Measurements from ENCODE around the gene ITIH4. TPM values are rescaled to one million over a fixed set of nuclear protein-coding genes. Genes with fewer than 3 reads are reported as not detected.

Gene ITIH4
- total RNA-seq, 1 donor from 2014 or later, result 15.2 TPM

DNA sequence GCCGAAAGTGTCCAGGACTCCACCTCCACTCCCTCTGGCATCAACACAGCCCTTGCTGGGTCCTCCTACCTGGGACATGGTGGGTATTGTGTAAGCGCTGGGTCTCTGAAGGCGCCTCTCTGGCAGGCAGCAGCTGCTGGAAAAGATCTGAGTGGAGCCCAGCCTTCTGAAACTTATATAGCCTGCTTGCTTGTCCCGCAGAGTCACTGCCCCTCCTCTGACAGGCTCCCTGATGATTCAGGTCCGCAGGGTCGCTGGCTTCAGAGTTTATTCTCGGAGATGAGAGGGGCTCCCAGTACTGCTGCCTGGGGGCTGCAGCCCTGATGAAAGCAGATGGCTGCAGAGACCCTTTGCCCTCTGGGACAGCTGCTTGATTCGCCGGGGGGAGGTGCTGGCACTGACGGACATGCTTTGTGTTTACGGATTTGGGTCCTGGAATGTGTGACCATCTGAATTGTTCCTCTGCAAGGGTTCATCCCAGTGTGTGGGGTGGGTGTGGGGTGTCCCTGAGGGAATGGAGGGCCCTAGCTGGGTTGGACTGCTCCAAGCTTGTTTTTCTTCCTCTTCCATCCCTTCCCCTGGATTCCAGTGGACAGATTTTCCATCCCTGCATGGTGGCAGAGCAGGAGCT lies 4.5 kb upstream of the ITIH4 start, which contains the start of gene MUSTN1:
Gene MUSTN1, minus strand, starts transcription at position 149 of the 631 bp plus-strand sequence. Its CDS starts 71 bp downstream, at position 78.
- intact Hi-C loops (cut with micrococcal nuclease), result no loop called here

DNA sequence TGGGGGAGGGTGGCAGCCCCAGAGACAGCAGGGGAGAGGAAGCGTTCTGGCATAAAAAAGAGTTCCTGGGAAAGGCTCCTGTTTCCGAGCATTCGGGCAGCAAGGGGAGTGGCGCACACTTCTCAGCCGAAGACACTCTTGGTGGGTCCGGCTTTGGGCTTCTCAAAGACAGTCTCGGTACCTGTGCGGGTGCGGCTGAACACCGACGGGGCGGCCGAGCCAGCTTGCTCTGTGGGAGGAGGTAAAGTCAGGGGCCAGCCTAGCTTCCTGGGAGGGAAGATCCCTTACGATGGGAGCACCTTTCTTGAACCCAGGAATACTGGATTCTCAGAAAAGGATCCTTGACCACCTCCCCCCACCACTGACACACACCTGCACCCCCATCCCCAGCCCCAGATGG lies 2.7 kb upstream of the ITIH4 start:
- intact Hi-C loops (cut with micrococcal nuclease), result no loop called here

DNA sequence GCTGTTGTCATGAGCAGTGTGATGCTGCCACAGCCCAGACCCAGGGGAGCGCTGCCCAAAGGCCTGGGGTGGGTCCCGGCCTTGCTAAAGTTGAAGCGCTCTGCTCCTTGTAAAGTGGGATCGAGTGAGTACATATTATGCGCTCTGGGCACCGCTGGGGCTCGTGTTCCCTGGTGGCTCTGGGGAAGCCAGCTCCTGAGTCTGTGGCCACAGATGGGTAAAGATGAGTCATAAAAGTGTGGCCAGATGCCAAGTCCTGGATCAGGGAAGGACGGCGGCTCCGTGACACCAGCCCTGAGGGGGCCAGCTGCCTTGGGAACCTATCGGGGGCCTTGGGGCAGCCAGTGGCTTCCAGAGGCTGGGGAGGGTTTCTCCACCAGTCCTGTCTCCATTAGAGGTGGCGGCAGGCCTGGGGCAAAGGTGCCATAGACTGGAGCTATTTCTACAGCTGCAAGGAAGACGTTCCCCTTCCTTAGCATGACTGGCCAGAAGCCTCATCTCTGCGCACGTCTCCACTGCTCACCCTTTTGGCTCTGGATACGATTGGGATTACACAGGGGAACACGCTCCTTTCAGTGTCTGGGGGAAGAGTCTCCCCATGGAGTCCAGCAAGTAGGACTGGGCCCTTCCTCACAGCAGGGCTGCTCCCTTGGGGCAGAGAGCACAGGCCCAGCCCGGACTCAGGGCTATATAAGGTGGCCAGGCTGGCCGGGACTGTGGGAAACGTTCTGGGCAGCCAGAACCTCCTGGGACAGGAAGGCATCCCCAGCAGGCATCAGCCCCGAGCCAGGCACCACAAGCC lies 1.2 kb upstream of the ITIH4 start:
- intact Hi-C loops (cut with micrococcal nuclease), result no loop called here

DNA sequence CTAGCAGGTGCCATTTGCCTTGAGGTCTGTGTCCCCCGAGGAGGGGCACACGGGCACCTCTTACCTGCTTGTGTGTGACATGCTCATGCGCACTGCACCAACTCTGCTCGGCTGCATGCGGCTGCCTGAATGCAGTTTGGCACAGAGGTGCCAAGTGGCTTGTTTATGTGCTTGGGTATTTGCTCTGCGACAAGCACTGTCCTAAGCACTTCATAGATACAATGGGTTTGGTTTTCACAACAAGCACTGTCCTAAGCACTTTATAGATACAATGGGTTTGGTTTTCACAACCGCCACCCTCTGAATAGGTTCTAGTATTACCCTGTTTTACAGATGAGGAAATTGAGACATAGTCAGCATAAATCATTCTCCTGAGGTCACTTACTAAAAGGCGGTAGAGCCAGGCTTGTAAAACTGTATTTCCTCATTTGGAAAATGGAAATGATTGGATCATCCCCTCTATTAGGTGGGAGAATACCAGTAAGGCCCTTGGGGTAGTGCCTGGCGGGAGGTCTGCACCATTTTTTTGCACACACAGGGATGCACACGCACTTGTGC lies 487 bp downstream of the ITIH4 start:
- intact Hi-C loops (cut with micrococcal nuclease), result no loop called here

DNA sequence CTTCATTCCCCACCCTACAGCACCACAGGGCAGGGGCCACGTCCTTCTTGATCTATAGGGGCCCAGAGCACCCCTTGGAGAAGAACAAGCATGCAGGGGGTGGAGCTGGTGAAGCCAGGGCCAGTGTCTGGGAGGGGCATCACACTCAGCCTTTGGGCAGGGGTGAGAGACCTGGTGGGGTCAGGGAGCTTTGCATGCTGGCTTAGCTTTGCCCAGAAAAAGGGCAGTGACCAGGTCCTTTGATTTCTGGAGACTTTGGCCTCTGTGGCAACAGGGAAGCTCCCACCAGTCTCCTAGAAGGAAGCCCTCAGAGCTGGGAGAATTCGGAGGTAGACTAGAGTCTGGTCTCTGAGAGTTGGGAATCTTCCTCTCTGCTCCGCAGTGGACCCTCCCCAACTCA lies 990 bp downstream of the ITIH4 start:
- intact Hi-C loops (cut with micrococcal nuclease), result no loop called here

DNA sequence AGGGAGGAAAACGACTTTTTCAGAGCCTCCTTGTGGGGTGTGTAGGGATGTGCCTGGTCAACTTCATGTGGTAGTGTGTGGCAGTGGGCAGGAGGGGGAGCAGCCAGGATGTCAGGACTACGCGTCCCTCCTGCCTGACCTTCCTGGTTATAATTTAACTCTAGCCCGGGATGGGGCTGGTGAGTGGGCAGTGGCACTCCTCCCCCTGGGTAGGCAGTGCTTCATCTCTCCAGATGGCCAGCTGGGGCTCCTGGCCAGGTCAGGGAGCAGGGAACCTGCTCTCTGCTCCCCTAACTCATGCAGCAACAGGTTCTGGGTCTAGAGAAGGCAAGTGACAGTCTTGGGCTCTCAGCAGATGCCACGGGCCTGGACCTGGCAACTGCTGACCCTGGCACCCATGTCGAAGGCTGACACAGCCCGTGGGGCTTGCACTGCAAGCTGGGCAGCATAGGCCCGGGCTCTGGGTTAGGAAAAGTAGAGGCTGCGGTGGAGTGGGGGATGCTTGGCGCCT lies 2.6 kb downstream of the ITIH4 start:
- intact Hi-C loops (cut with micrococcal nuclease), result no loop called here

DNA sequence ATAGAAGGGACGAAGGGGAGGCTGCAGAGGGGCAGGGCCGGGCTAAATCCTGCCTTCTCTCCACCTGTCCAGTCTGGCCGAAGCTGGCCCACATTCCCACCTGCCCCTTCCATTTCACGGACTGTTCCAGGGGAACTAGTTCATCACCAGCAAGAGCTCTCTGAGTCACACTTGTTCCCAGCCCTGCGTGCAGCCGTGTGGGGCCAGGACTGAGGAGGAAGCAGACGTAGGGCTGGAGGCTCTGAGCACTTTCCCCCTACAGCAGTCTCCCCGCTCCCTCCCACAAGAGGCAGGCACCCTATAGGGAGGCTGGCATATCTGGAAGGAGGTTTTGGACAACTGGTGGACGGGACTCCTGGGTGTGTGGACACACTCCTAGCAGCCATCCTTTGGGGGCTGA lies 3.0 kb downstream of the ITIH4 start:
- intact Hi-C loops (cut with micrococcal nuclease), result no loop called here

DNA sequence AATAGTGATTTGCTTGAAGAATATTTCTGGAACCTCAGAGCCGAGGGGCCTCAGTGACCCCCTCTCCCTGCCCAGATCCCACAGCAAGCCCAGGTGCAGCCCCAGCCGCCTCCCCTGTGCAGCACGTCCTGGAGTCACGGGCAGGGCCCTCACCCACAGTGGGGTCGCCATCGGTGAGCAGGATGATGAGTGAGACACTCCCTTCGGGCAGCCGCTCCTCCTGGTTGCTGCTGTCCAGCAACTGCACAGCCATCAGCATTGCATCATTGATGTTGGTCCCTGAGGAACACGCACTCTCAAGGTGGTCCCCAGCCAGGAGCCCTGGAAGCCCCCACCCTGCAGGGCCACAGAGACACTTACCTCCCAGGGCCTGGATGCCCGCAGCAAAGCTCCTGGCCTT lies 6.4 kb downstream of the ITIH4 start:
- intact Hi-C loops (cut with micrococcal nuclease), result no loop called here

DNA sequence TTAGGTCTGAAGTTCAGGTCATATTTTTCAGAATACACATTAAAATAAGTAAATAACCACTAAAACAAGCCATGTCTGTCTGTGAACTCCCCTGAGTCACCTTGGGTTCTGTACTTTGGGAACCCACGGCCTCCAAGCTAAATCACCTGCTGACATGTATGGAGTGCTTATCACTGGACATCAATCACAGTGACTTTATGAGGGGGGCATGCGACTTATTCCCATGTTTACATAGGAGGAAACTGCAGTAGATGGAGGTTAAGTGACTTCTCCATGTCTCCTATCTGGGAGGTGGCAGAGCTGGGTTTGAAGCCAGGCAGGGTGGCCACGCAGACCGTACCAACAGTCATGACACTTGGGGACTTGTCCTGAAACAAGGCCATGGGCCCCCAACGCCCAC lies 8.1 kb downstream of the ITIH4 start:
- intact Hi-C loops (cut with micrococcal nuclease), result no loop called here

DNA sequence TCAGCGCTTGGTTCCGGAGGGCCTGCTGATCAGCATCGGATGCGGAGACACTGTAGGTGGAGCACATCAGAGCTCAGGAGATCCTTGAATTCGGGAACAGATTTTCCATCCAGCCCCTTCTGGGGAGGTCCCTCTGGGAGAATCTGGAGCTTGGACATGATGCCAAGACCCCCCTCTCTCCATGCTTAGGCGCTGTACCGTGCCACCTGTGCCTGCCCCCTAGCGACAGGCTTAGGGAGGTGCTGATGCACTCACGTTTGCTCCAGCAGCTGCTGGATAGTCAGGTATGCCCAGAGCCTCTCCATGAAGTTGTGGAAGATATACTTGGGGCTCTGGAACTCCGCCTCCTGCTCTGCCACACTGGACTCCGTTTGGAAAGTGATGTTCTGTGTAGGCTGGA lies 9.7 kb downstream of the ITIH4 start:
- intact Hi-C loops (cut with micrococcal nuclease), result no loop called here

DNA sequence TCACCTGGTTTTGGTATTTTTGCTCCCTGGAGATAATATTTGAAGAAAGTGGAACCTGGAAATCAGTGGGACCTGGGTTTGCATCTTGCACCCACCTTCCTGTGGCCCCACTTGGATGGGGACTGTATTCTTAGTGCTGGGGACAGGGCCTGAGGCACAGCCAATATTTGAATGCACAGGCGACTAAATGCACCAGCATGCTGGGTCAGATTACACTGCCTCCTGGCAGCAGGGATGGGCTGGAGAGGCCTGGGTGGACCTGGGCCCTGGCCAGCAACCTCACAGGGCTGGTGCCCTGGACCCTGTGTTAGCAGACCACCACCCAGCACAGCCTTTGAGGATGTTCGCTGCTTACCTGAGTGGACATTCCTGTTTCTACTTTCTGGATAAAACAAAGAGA lies 10.5 kb downstream of the ITIH4 start:
- intact Hi-C loops (cut with micrococcal nuclease), result no loop called here

DNA sequence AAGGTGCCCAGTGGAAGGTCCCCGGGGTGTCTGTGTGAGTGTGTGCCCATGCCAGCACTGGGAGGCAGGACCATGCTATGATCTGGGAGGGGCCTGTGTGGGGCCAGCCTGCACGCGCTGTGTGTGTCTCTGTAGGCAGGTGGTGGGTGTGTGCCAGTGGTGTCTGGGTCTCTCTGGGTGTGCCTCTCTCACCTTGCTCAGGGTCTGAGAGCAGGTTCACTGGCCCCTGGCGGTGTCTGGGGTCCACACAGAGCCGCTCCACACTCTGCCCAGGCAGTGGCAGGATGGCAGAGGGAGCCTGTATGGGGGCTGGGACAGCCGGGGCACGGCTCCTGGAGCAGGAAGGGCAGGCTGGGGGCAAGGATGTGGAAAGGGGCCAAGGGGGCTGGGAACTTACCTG lies 12.6 kb downstream of the ITIH4 start:
- intact Hi-C loops (cut with micrococcal nuclease), result no loop called here

DNA sequence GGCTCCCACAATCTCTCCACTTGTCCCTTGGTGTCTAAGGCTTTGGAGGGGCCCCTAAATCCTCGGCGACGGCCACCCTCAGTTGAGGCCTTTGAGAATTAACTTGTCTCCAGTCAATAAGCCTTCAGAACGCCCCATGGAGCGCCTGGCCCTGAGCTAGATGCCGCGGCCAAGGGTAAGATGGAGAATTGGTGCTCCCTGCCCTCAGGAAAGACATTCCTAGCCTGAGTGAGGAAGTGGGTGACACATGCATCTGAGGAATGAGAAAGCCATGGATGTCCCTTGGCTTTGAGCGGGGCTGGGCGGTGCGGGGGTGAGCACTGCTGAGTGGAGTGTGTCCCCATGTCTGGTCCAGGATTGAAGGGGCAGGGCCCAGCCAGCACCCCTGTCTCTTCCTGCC lies 13.3 kb downstream of the ITIH4 start:
- intact Hi-C loops (cut with micrococcal nuclease), result no loop called here

DNA sequence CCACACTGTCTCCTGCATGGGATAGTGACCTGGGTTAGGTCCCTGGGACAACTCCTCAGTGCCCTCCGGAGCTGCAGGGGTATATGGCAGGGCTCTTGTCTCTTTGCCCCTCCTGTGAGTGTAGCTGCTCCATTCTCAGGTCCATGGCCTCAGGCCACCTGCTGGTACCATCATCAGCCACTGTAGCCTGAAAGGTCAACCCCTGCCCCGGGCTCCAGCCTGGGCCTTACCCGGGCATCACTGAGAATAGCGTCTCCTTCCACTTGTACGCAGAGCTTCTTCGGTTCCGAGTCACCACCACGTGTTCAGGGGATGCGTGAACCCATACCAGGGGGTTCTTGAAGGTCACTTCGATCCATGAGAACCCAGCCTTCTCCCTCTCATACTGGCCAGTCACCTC lies 13.8 kb downstream of the ITIH4 start:
- intact Hi-C loops (cut with micrococcal nuclease), result no loop called here

DNA sequence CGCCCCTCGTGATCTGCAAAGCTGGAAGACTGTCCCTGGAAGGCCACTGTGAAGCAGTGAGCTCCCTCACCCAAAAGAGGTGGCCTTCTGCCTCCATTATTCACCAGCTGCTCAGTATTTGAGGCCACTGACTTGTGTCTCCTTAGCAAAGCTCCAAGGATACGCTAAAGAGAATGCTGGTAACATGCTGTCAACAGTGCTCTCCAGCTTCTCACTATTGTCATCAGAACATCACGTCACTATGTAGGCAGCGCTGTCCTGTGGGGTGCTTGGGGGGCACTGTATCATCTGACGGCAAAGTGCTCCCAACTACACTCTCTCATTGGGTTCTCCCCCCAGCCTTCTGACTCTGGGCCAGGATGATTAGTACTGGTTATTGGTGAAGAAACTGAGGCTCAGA lies 14.3 kb downstream of the ITIH4 start:
- intact Hi-C loops (cut with micrococcal nuclease), result no loop called here

DNA sequence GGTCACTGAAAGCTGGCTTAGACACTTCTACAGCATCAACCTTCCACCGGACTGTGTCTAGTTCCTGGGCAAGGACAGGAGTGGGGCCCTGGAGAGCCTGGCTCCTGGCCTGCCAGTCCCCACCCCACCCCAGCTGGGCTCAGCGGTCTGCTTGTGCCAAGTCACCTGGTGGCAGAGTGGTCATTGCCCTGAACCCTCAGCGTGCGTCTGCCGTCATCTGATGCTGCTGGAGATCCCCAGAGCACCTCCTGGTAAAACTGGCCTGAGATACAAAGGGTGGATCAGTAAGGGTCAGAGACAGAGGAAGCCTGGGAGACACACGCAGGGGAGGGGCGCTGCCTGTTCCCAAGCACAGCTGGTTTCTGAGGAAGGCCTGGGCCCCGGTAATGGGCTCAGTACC lies 16.7 kb downstream of the ITIH4 start:
- intact Hi-C loops (cut with micrococcal nuclease), result no loop called here

DNA sequence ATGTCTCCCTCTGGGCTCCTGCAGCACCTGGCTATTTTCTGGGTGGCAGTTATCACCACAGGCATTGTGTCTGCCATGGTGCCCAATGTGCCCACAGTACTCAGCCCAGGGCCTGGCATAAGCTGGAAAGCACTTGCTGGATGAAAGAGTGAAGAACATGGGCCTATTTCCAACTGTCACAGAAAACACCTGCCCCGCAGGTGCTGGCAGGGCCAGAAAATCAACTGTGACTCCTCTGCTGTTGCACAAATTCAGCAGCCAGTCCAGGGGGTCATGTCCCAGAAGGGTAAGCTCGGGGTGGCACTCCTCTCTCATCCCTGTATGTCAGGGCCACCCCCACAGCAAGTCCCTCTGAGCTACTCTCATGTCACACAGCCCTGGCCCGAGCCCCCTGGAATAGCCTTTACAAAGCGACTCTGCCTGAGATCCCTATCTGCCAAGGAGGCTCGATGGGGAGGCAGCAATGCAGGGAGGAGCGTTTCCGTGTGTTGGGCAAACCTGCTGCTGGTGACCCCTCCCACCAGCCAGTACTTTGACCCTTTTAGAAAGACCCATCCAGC lies 18.9 kb downstream of the ITIH4 start:
- intact Hi-C loops (cut with micrococcal nuclease), result no loop called here

DNA sequence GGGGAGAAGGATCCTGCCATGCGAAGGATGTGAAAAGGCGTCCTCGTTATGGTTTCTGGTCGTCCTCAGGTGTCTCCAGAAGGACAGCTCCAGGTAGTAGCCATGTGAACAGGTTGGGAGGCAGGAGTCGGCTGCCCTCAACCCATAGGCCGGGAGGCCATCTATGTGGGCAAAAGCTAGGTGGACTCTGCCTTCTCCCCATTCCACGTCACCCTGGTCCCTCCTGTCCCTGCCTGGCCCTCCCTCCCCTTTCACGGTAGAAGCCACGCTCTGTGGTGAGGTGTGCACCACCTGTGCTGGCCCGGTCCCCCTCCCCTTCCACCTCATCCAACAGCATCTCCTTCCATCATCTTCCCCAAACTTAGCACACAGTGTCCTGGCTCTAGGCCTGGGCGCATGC lies 19.5 kb downstream of the ITIH4 start:
- intact Hi-C loops (cut with micrococcal nuclease), result no loop called here

DNA sequence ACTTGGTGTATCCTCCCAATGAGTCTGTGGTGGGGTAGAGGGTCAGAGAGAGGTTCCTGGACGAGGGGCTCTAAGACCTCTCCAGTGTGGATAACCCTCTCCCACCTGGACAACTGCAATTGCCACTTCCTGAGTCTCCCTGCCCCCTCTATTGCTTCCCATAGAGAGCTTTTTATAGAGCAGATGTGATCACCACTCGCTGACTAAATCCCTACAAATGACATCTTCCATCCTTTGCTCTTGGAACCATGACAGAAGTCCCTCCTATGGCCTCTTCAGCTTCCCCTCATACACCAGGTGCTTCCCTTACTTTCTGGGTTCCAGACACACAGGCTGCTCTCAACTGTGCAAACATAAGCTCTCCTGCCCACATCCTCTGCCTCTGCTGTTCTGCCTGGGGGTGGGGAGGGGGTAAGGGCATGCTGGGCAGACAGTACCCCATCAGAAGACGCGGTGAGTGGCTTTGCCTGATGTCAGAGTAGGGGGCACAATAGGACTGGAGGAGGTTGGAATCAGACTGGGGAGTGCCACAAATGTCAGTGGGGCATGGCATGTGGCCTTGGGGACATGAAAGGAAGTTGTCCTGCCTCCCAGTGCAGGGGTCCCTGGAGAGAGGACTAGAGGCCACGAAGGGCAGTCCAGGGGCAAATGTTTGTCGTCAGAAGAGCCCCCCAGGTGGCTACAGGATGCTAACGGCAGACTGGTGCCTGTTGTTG lies 20.7 kb downstream of the ITIH4 start:
- intact Hi-C loops (cut with micrococcal nuclease), result no loop called here

DNA sequence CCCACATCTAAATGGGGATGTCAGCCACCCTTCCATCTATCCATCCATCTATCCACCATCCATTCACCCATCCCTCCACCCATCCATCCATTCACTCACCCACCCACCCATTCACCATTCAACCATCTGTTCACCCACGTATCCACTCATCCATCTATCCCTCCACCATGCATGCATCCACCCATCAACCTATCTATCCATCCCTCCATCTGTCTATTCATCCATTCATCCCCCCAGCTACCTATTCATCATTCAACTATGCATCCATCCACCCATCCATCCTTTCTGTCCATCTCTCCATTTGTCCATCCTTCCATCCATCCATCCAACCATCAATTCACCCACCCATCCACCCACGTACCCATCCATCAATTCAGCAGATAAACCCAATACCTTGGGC lies 21.3 kb downstream of the ITIH4 start:
- intact Hi-C loops (cut with micrococcal nuclease), result no loop called here

DNA sequence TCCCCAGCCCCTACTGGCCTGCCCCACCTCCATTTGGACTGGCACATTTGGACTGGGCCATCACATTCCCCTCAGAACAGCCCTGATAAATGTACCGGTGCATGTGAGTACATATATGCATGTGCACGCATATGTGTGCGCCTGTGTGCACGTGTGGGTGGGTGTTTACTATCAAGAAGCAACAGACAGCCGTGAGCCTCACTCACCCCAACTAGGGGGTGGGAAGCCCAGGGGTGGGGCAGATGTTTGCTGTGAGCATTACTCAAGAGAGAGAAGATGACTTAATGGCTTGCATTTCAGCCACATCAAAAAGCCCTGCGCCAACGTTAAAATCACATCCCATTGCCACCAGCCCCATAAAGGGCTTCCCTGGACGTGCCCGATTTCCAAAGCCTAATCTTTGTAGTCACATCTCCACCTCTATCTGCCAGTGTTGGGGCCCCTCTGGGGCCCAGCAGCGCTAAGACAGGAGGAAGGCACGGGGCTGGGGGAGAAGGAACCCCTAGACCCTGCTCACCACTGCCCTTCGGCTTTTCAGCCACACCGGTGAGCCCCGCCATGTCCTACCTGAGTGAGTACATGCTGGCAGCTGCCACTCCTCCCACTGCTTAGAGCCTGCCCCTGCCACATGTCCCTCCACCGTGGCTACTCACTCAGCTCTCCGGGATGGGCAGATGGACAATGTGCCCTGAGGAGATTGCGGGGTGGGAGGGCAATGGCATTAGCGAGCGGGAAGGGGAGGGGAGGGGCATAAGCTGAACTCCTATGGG lies 25.0 kb downstream of the ITIH4 start:
- intact Hi-C loops (cut with micrococcal nuclease), result no loop called here
